ENCODE data around the gene DYNC1LI1.
"Not testable (repeated sequence)": the region's sequence is repeated elsewhere in the genome, so short reads cannot be mapped to it uniquely, and the experiment has no call there.

DYNC1LI1 gene

DNA sequence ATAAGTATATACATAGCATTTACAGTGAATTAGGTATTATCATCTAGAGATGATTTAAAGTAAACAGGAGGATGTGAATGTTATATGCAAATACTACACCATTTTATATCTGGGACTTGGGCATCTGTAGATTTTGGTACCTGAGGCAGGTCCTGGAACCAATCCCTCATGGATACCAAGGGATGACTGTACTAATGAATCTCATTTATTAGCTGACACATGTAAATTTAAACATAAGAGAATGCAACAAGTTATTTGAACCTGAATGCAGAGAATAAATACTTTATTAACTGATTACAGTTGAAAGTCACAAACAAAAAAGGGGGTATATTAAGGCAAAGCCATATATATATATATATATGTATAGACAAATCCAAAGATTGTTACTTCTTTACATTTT, 44.9 kb downstream of the DYNC1LI1 start:
- no peak for FAIRE-seq

DNA sequence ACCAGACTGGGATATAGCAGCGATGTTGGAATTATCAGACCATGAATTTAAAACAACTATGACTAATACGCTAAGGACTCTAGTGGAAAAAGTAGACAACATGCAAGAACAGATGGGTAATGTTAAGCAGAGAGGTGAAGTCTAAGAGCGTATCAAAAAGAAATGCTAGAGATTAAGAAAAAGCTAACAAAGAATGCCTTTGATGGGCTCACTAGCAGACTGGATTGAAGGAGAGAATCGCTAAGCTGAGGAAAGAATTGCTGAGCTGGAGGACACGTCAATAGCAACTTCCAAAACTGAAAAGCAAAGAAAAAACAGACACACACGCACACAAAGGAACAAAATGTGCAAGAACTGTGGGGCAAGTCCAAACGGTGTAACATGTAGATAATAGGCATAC, 48.0 kb downstream of the DYNC1LI1 start:
- no peak for FAIRE-seq

DNA sequence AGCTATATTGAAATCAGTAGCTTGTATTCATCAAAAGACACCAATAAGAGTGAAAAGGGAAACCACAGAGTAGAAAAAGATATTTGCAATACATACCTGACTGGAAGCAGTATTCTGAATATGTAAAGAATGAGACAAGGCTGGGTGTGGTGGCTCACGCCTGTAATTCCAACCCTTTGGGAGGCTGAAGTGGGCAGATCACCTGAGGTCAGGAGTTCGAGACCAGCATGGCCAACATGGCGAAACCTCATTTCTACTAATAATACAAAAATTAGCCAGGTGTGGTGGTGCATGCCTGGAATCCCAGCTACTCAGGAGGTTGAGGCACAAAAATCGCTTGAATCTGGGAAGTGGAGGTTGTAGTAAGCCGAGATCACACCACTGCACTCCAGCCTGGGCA, 51.7 kb downstream of the DYNC1LI1 start:
- not testable (repeated sequence) for FAIRE-seq

DNA sequence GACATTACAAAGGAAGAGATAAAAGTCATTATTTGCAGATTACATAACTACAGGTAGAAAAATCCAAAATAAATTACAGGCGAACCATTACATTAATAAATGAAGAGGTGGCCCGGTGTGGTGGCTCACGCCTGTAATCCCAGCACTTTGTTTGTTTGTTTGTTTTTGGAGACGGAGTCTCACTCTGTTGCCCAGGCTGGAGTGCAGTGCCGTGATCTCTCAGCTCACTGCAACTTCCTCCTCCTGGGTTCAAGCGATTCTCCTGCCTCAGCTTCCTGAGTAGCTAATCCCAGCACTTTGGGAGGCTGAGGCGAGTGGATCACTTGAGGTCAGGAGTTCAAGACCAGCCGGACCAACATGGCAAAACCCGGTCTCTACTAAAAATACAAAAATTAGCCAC, 53.9 kb downstream of the DYNC1LI1 start:
- FAIRE-seq: not testable (repeated sequence)

DNA sequence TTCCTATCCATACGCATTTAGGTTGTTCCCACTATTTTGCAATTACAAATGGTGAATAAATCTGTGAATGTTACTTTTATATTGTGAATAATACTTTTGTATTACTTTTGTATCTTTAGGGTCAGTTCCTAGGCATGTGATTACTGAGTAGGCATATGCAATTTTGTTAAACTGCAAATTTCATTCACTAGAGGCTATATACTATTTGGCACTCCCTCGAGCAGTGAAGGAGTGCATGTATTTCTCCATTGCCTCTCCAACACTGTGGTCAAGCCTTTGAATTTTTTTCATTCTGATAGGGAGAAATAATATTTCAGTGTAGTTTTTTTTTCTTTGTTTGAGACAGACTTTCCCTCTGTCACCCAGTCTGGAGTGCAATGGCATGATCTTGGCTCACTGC, 59.7 kb downstream of the DYNC1LI1 start:
- no peak for FAIRE-seq

DNA sequence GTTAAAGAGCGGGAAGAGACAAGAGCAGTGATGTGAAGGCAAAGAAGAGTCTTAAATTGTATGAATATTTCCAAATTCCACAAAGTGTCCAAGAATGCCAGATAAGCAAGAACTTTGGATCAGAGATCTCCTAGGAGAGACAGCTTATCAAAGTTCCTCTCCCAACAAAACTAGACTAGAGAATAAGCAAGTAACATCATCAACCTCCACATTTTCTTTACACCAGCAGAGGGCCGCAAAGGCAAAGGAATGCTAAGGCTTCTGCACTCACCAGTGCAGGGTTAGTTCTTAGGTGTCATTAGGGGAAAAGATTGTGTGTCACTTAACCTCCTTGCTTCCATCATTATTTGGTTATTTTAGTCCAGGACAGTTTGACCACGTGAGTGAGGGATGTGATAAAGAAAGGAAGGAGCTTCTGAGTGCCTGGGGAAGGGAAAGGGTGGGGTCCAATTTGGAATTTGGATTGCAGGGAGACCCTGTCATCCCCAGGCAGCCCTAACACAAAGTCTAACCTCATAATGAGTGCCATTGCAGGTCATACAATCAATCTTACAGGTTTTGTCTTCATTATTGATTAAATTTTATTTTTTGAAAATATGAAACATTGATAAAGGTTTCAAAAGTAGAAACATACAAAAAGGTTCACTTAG, 60.5 kb downstream of the DYNC1LI1 start:
- peak; percentile 92 for FAIRE-seq

DNA sequence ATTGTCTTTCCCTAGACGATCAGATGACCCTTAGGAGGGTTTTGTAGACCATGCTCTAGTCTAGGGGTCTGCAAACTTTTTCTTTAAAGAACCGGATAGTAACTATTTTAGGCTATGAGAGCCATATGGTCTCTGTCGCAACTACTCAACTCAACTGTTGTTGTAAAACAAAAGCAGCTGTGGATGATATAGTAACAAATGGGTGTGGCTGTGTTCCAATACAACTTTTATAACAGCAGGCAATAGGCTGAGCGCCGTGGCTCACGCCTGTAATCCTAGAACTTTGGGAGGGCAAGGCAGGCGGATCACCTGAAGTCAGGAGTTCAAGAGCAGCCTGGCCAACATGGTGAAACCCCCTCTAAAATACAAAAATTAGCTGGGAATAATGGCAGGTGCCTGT, 61.9 kb downstream of the DYNC1LI1 start:
- no peak for FAIRE-seq

DNA sequence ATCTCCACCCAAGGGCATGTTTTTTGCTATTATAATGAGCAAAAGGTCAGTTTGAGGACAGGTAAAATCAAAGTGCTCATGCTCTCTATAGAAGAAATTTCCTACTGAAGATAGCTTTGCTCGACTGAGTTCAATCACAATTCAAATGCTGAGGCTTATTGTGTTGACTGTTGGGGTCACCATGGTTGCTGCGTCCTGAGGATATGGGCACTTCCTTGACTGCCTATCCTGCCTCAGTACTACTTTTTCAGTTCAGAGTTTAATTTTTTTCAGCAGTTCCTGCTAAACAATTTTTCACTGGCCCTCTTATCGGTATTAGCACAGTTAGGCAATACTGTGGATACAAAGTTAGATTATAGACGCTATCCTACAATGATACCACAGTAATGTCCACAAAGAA, 64.2 kb downstream of the DYNC1LI1 start:
- no peak for FAIRE-seq

DNA sequence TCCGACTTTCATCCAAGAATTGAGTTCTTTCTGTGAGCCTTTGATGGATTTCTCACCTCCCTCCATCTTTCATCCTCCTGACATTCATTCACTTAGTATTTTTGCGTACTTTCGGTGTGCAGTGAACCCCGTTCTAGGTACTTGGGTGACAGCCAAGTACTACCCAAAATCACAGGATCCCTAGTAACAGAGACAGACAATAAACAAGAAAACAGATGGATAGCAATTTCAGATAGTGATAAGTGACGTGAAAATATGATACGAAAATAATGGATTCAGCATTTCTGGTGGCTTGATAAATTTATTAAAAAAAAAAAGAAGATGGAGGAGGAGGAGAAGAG, 67.7 kb downstream of the DYNC1LI1 start:
- no peak for FAIRE-seq

DNA sequence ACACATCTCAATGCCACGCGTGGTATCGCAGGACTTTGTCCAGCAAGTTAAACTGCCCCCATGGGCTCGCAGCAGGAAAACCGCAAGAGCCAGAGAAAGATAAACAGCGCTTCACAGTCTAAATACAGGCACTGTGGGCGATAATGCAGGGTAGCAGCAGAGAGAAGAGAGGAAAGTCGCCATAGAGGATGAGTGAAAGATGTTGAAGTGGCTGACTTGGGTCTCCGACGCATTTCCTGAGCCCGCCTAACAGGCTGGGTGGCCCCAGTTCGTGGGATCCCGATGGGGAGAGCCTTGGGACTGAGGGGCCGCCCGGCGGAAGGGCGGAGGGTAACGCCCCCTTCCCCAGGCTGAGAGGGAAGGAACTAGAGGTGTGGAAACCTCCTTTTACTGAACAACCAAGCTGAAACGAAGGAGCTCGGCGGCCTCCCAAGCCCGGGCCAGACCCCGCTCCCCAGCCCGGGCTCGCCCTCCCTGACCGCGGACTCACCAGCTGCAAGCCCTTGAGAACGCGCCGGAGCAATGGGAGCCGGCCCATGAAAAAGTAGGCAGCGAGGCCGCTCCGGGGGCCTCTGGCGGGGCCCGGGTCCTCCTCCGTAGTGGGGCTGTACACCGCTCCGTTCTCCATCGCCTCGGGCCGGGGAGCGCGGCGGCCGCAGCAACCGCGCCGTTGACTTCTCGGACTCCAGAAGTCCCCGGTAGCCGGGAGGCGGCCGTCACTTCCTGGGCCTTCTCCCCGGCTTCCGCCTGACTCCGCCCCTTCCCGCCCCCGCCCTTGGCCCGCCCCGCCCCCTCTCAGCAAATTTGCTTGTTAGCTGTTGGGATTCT, 68.3 kb downstream of the DYNC1LI1 start, which contains the start of gene CMTM6:
Gene CMTM6, minus strand, starts transcription at position 735 of the 828 bp plus-strand sequence. Its CDS starts 107 bp downstream, at position 628.
- no peak for FAIRE-seq

DNA sequence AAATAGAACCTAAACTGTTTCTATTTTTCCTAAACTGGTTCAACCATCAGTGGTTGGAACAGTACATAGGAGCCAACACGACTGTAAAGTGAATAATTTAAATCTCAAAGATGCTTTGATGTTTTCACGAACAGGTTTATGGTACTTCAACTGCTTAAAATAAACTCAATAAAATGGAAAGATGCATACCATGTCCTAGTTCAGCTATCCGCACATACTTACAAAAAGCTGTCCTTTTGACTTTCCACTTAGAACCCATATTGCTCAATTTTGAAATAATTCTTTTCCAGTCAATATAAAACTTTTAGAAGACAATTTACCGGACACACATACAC, 68.9 kb downstream of the DYNC1LI1 start:
- FAIRE-seq: peak; percentile 6

DNA sequence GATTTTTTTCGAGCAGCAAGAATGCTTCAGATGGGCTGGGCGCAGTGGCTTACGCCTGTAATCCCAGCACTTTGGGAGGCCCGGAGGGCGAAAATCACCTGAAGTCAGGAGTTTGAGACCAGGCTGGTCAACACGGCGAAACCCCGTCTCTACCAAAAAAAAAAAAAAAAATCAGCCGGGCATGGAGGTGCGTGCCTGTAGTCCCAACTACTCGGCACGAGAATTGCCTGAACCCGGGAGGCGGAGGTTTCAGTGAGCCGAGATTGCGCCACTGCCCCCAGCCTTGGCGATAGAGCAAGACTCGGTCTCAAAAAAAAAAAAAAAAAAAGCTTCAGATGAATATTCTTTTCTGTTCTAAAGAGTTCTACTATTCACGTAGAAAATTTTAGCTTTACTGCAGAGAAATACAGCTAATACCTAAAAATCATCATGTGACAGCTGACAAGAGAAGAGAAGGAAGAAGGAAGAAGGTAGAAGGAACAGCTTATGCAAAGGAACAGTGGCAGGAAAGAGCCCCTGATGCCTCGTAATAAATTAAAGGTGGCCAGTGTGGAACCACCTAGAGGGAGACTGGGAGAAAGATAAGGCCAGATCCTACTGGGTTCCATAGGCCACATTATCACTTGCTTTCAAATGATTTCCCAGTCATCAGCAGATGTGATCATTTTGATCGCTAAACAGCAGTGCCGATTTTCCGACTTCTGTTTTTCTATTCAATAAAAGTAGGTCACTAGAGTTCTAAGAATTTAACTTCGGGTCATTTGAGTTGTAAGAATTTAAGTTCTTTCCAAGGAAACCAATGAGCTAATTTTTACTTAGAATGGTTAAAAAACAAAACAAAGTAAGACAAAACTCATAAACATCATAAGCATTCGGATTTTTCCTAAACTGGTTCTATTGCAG, 69.5 kb downstream of the DYNC1LI1 start:
- no peak for FAIRE-seq

DNA sequence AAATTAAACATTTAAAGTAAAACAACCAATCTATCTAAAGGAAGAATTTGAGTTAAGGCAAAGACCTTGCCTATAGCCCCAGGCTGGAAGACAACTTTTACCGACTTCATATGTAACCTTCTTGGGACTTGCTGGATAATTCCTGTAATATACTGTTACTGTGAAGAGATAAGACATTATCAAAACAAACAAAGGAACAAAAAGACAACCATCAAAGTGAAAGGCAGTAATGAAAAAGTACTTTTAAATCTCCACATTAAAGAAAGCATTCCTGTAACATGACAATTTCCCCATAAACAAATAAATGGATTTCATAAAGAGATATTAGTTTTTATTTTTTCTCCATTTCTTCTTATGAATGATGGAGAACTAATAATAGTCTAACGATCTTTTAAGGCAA, 70.4 kb downstream of the DYNC1LI1 start:
- no peak for FAIRE-seq

DNA sequence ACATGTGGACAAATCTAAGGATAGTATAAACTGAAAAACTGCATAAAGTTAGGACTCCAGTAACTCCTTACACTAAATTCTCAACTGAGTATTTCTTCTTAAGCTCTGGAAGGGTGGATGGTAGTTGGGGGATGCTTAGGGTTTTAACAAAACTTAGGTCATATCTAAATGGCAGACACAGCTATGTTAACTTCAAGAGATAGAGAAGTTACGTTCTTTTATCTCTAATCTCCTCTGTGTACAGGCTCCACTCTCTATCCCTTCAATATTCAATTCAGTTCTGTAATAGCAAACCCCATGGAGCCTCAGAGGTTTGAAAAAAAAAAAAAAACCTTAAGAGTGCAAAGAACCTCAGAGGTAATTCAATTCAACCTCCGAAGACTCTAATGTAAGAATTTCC, 71.1 kb downstream of the DYNC1LI1 start:
- no peak for FAIRE-seq

DNA sequence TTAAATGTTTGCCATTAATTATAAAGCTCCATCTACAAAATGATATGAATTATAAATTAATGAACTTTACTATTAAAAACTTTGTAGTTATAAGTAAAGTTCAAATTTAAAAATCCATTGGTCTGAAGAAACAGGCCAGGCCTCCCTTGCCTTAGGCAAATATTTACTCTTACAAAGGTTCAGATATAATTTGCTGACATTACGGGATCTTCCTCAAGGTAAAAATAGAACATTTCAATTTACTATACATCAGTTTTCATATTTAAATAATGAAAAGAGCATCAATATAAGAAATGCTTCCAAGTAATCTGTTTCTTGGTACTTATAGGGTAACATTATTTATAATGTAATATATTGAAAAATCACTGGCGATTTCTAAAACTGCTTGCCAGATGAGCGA, 71.7 kb downstream of the DYNC1LI1 start:
- peak; percentile 67 for FAIRE-seq

DNA sequence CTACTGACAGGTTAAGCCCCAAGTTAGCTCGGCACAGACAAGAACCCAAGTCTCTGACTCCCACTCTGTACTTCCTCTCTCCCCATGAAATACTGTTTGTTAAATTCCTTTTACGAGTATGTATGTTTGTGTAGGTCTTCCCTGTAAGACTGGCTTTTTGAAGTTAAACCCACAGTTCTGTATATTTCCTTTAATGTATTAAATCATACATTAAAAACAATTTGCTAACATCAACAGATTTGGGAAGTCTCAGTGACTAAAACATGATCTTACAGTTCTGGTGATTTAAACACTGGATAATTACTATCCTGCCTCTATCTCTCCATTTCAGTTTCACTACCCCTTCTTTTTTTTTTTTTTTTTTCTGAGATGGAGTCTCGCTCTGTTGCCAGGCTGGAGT, 72.4 kb downstream of the DYNC1LI1 start:
- FAIRE-seq: no peak

DNA sequence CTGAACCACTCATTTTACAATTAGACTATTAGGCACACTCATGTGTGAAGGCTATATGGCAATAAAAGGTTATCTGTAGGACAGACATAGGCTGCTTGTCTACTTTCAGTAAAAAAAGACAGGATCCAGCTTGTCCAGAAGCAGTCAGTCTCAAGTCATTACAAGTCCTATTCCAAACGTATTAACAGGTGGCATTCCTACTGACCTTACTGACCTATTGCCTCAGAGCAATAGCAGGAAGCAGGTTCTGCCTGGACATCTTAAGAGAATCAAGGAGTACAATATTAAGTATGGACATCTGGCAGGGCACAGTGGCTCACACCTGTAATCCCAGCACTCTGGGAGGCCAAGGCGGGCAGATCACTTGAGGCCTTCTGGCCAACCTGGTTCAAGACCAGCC, 75.0 kb downstream of the DYNC1LI1 start:
- no peak for FAIRE-seq

DNA sequence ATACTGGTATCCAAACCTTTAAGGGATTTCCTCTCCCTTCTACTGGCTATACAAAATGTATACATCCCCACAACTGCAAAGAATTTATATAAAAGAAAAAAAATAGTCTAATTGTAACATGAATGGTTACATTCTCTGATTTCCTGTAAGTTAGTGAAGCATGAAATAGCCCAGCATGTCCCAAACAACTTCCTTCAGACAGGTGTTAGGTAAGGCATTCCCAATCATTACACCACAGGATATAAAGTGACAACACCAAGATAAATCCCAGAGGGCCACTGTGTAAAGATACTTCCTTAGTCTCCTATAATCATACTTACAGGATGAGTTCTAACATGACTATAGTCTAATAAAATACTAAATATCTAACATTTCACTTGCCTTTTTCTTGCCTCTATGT, 75.6 kb downstream of the DYNC1LI1 start:
- FAIRE-seq: no peak

DNA sequence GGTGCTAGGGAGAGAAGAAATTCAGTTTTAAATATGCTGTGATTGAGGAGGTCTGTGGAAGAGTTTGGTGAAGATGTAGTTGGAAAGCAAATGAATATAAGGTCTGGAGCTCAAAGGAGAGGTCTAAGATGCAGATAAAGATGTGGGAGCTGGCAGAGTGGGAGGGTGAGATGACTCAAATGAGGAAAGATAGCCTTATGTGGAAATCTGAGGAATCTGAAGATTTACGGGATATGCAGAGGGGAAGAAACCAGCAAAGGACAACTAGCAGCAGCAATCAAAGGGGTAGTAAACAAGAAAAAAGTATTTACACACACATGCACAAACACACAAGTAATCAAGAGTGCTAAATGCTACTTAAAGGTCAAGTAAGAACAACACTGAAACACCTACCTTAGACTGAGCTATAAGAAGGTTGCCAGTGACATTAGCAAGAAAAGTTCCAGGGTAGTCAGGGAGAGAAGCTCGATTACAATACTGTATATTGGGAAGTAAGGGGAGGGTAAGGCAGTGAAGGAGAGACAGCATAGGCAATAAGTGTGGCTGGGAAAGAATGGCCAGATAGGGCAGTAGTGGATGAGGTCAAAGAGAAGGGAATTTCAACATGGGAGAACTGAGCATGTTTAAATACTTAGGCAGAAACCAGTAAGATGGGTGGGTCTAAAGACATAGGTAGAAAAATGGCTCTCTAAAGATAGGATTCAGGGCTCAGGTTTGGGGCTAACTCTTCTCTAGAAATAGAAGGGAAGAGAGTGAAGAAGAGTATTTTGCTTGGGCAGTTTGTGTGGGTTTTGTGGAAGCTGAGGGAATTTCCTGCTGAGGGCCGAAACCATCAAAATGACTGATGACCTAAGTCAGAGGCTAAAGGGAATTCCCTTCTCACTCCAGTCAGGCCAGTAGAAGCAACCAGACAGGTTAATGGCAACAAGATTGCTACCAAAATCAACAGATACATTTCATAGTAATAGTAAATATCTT, 76.9 kb downstream of the DYNC1LI1 start:
- no peak for FAIRE-seq

DNA sequence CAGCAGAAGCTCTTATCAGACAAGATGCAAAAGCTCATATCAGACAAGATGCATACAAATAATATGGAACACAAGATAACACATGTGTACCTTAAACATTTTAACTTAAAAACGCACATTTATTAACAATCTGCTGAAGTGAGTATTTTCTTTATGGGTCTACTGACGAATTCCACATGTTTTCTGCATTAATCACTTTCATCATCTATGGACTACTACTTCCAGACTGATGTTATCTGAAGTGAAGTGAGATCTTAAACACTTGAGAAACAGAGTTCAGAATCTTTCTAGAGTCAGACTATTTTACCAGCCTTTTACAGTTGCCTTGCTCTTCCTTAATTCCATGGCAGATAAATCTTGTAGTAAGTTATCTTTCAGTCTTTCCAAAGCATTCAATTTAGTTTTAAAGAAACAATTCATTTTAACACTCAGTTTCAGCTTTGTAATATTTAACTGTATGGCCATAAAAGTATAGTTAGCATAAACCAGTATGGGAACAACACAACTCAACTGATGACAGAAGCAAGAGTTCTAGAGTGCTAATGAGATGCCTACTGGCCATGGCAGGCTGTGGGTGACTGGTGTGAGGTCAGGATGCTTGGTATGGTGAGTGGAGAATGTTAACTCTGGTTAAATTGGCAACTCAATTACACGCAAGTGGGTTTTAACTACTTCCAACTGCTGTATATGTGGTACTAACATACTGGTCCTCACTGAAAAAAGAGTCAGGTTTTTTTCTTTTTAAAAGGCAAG, 77.8 kb downstream of the DYNC1LI1 start:
- FAIRE-seq: no peak

DNA sequence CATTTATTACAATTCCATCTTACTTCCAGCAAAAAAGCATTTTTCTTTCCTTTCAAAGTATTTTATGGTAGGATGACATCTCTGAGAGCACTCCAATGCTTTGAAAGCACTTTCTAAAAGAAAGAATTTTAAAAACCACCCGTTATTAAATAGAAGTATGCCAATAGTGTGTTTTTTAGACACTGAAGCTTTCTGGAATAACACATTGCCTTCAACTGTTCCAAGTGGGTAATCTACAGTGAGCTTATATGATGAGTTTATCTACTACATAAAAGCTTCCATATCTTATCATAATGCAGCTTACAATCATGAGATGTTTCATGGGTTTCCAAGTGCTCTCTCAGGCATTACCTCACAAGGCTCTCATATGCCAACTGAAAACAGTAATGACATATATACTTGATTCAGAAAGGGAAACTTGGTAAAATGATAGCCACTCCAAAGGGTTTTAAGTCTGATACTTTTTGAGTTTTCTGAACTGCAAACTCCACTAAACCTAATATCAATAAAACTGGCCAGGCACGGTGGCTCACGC, 82.1 kb downstream of the DYNC1LI1 start:
- no peak for FAIRE-seq

Data from G401.6 (cell line).